H1 (cell line): ENCODE data around the gene ARID5A. TPM values are rescaled to one million over a fixed set of nuclear protein-coding genes. Genes with fewer than 3 reads are reported as not detected.

ENCODE experiments used
- ASH2L ChIP-seq: fragments of 200-600, 300-600 bp; sonication (generic); IDR thresholded peaks from one replicate; pipeline ENCODE4 v1.7.1; 2017; ENCODE audit warnings: low read length
- CHD1 ChIP-seq: IDR thresholded peaks from 2 replicates; pipeline ENCODE4 v1.6.1; 2012; ENCODE audit warnings: low read depth, low read length, improper control_type of control experiment
- CTBP2 ChIP-seq: IDR thresholded peaks from 2 replicates; pipeline ENCODE4 v1.7.0; 2011; ENCODE audit warnings: borderline replicate concordance, mild to moderate bottlenecking, moderate library complexity, mixed read lengths, low read length; ENCODE audit not compliant: insufficient read depth, insufficient read length
- FOSL1 ChIP-seq: IDR thresholded peaks from 2 replicates; pipeline ENCODE4 v1.6.1; 2011; ENCODE audit warnings: mild to moderate bottlenecking, low read depth, low read length, moderate library complexity; ENCODE audit not compliant: insufficient read depth
- JUN ChIP-seq: IDR thresholded peaks from 2 replicates; pipeline ENCODE4 v1.6.1; 2011; ENCODE audit warnings: low read depth, mild to moderate bottlenecking, improper control_type of control experiment, low read length
- JUND ChIP-seq: IDR thresholded peaks from 2 replicates; pipeline ENCODE4 v1.6.1; 2011; ENCODE audit warnings: mild to moderate bottlenecking, improper control_type of control experiment, low read length
- MAX ChIP-seq: IDR thresholded peaks from 2 replicates; pipeline ENCODE4 v1.6.1; 2012; ENCODE audit warnings: inconsistent platforms
- PHF8 ChIP-seq: fragments of 200-600 bp; sonication (generic); conservative IDR thresholded peaks from 2 replicates; pipeline ENCODE4 v1.7.1; 2012; ENCODE audit warnings: low read depth, mild to moderate bottlenecking, inconsistent platforms, low read length, moderate library complexity
- POLR2AphosphoS5 ChIP-seq: IDR thresholded peaks from 2 replicates; pipeline ENCODE4 v1.6.1; 2011; ENCODE audit warnings: low read depth, low read length
- SP1 ChIP-seq: IDR thresholded peaks from 2 replicates; pipeline ENCODE4 v1.6.1; 2011; ENCODE audit warnings: low read depth, low read length
- polyA plus RNA-seq, 7 experiments: library from polyadenylated mRNA; depleted of rRNA in 3 of 7; stranded (reverse) in 5 of 7; unstranded in 2 of 7; fragments of >200 nt in 5 of 7; fragments of 200-250 nt in 2 of 7; gene quantifications; 1 replicate in 5 of 7; 2 replicates in 1 of 7; 4 replicates in 1 of 7; pipeline versions ENCODE4 v1.2.1 to v1.2.3, GENCODE V29; 2011 to 2013; ENCODE audit warnings: missing spikeins in 2 of 7, mixed read lengths in 2 of 7
- total RNA-seq: library from RNA; stranded (reverse); fragmentation: NEBNext Ultra II Directional; extraction: Animal tissue kit (Norgen Biotek cat#: 25700); gene quantifications from 2 replicates; pipeline ENCODE4 v1.2.1, GENCODE V29; 2021
- TF ChIP-seq, protein P1 (sequence below), 3 experiments: IDR thresholded peaks; 1 replicate in 2 of 3; 2 replicates in 1 of 3; pipeline versions ENCODE4 v1.5.1 to v1.6.1; 2011; ENCODE audit warnings: low read length in 3 of 3, mild to moderate bottlenecking in 3 of 3, inconsistent platforms in 2 of 3, low read depth in 1 of 3, moderate library complexity in 1 of 3; ENCODE audit not compliant: insufficient read depth in 1 of 3; ENCODE audit errors: control extremely low read depth in 1 of 3

The ARID5A gene
- total and polyA plus RNA-seq, 2 of the 8 experiments (the other 6 are each of a cell fraction or from before 2014, with no cell fraction given): 3.3 to 5.3 TPM

DNA sequence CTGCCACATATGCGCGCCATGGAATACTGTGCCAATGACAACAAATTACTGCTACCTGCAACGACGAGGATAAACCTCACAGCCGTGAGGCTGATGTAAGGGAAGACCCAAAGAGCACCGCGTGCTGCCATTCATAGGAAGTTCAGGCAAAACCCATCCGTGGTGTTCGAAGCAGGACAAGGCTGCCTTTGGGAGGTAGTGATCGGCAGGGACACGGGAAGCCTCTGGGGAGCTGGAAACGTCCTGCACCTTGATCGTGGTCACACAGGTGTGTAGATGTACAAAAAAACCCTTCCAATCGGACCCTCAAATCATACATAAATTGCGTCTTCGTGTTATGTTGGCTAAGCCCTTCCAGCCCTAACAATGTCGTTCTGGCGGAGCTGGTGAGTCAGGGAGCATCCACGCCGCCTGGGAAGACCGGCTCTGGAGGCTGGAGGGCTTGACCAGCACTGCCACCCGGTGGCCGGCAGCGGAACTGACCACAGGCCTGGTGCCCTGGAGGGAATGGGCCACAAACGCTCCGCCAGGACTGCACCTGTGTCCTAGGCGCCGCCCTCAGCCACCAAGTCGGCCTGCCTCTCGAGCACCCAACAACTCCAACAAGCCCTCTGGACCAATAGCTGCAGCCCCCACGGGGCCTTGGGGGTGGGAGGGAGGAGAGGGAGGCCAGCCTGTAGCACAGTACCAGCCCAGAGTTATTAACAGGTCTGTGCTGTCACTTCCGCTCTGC lies 27.3 kb upstream of the ARID5A start (continued):
- TF ChIP-seq PHF8 (no peak), ASH2L (peak; percentile 41), SP1 (no peak), JUN (no peak), POLR2AphosphoS5 (no peak), JUND (0 out of 2 replicates have a peak, but pooled peaks have one; percentile 64), CTBP2 (no peak), MAX (peak; percentile 71), CHD1 (no peak), FOSL1 (no peak)
- TF ChIP-seq, protein P1, sequence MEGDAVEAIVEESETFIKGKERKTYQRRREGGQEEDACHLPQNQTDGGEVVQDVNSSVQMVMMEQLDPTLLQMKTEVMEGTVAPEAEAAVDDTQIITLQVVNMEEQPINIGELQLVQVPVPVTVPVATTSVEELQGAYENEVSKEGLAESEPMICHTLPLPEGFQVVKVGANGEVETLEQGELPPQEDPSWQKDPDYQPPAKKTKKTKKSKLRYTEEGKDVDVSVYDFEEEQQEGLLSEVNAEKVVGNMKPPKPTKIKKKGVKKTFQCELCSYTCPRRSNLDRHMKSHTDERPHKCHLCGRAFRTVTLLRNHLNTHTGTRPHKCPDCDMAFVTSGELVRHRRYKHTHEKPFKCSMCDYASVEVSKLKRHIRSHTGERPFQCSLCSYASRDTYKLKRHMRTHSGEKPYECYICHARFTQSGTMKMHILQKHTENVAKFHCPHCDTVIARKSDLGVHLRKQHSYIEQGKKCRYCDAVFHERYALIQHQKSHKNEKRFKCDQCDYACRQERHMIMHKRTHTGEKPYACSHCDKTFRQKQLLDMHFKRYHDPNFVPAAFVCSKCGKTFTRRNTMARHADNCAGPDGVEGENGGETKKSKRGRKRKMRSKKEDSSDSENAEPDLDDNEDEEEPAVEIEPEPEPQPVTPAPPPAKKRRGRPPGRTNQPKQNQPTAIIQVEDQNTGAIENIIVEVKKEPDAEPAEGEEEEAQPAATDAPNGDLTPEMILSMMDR (IDR thresholded peaks at IDR 0.05; ENCODE audit: control extremely low read depth in 1 of 3, insufficient read depth in 1 of 3, low read depth in 1 of 3, low read length in 3 of 3): peak in 2 of 3 experiments; percentile 98 to 99; a peak in 3 of 4 replicates
- TF ChIP-seq, all 59 proteins: peak for 9
